Smooth muscle cell (in vitro differentiated cells): ENCODE results near the gene RPS6KA2. TPM values are rescaled to one million over a fixed set of nuclear protein-coding genes. Genes with fewer than 3 reads are reported as not detected.

Experiments used
- DNase-seq: peaks from one replicate; lab custom pipeline; 2025; ENCODE audit not compliant: unreplicated experiment; lab: John Stamatoyannopoulos, UW
- H2AFZ ChIP-seq: fragments of 200-600 bp; sonication (generic); 2 replicates; pipeline ENCODE4 v1.6.0; 2016; ENCODE audit warnings: antibody characterized with exemption, low read depth, mild to moderate bottlenecking
- H3F3A ChIP-seq: fragments of 200-600 bp; sonication (generic); 2 replicates; pipeline ENCODE4 v1.6.0; 2017; ENCODE audit warnings: antibody characterized with exemption, low read depth
- H3K27ac ChIP-seq: fragments of 200-600 bp; sonication (generic); 2 replicates; pipeline ENCODE4 v1.5.1; 2016; ENCODE audit warnings: low read depth, mild to moderate bottlenecking
- H3K27me3 ChIP-seq: fragments of 200-600 bp; sonication (generic); 2 replicates; pipeline ENCODE4 v1.6.1; 2016; ENCODE audit warnings: low read depth, mild to moderate bottlenecking
- H3K36me3 ChIP-seq: fragments of 200-600 bp; sonication (generic); 2 replicates; pipeline ENCODE4 v1.5.1; 2016; ENCODE audit warnings: low read depth
- H3K4me1 ChIP-seq: fragments of 200-600 bp; sonication (generic); 2 replicates; pipeline ENCODE4 v1.5.1; 2016; ENCODE audit warnings: low read depth
- H3K4me2 ChIP-seq: fragments of 200-600 bp; sonication (generic); 2 replicates; pipeline ENCODE4 v1.6.0; 2016; ENCODE audit warnings: mild to moderate bottlenecking
- H3K4me3 ChIP-seq: fragments of 200-600 bp; sonication (generic); 2 replicates; pipeline ENCODE4 v1.5.1; 2016; ENCODE audit warnings: mild to moderate bottlenecking
- H3K79me2 ChIP-seq: fragments of 200-600 bp; sonication (generic); 2 replicates; pipeline ENCODE4 v1.6.0; 2016; ENCODE audit warnings: low read depth, mild to moderate bottlenecking
- H3K9ac ChIP-seq: fragments of 200-600 bp; sonication (generic); 2 replicates; pipeline ENCODE4 v1.6.0; 2016; ENCODE audit warnings: low read depth
- H3K9me3 ChIP-seq: fragments of 200-600 bp; sonication (generic); replicated peaks from 2 replicates; pipeline ENCODE4 v1.5.1; 2016; ENCODE audit warnings: low read depth
- H4K20me1 ChIP-seq: fragments of 200-600 bp; sonication (generic); 2 replicates; pipeline ENCODE4 v1.6.0; 2016; ENCODE audit warnings: low read depth
- CTCF ChIP-seq: fragments of 200-600 bp; sonication (generic); IDR thresholded peaks from 2 replicates; pipeline ENCODE4 v1.5.1; 2017; ENCODE audit warnings: borderline replicate concordance, mild to moderate bottlenecking, antibody characterized with exemption; ENCODE audit not compliant: insufficient read depth, poor library complexity, severe bottlenecking
- WGBS: methylation state at CpG from one replicate; pipeline ENCODE4 v1.1.7; 2016; ENCODE audit warnings: low lambda C conversion rate; 5-methylcytosine and 5-hydroxymethylcytosine counted together
- polyA plus RNA-seq: library from polyadenylated mRNA; unstranded; fragments of >200 nt; fragmentation: Nextera tagmentation; extraction: Ambion mirVana; gene quantifications from 2 replicates; pipeline ENCODE4 v1.2.1, GENCODE V29; 2016
- total RNA-seq: library from RNA; depleted of rRNA; stranded (reverse); fragments of >200 nt; gene quantifications from 2 replicates; pipeline ENCODE4 v1.2.3, GENCODE V29; 2014

Gene RPS6KA2
- total and polyA plus RNA-seq, 2 experiments from 2014 or later: 7.8 to 10.4 TPM

GRCh38 chr6:166496460-166496859 lies 130.6 kb downstream of the RPS6KA2 start:
- H3K9me3 ChIP-seq: no peaks in the 10 kb centered on the region
- no peak overlapping the region for H3K9ac ChIP-seq
- 97% methylated on average over 2 of the region's 2 CpGs for WGBS
- no peak overlapping the region for H2AFZ ChIP-seq
- H3K4me1 ChIP-seq: no peaks in the 10 kb centered on the region
- no peak for DNase-seq
- no peak for TF ChIP-seq CTCF
- no peaks in the 10 kb centered on the region for H3F3A ChIP-seq
- no peaks in the 10 kb centered on the region for H4K20me1 ChIP-seq
- H3K27me3 ChIP-seq: no peaks in the 10 kb centered on the region
- H3K36me3 ChIP-seq: no peaks in the 10 kb centered on the region
- no peaks in the 10 kb centered on the region for H3K79me2 ChIP-seq
- H3K4me2 ChIP-seq: no peak overlapping the region
- H3K27ac ChIP-seq: no peak overlapping the region
- H3K4me3 ChIP-seq: no peak overlapping the region

GRCh38 chr6:166495487-166496314 lies 131.3 kb downstream of the RPS6KA2 start:
- no peaks in the 10 kb centered on the region for H3K9me3 ChIP-seq
- 96% methylated on average over 20 of the region's 20 CpGs for WGBS
- H3K36me3 ChIP-seq: no peaks in the 10 kb centered on the region

GRCh38 chr6:166494757-166495486 lies 132.1 kb downstream of the RPS6KA2 start:
- Histone ChIP-seq H3F3A (no peaks in the 10 kb centered on the region), H3K4me1 (no peaks in the 10 kb centered on the region), H4K20me1 (no peaks in the 10 kb centered on the region), H3K9ac (no peak overlapping the region), H2AFZ (no peak overlapping the region), H3K27ac (no peak overlapping the region), H3K4me3 (no peak overlapping the region), H3K79me2 (no peaks in the 10 kb centered on the region), H3K9me3 (no peaks in the 10 kb centered on the region), H3K36me3 (no peaks in the 10 kb centered on the region), H3K4me2 (no peak overlapping the region), H3K27me3 (no peaks in the 10 kb centered on the region)
- 73% methylated on average over 31 of the region's 31 CpGs for WGBS
- TF ChIP-seq CTCF: no peak
- no peak for DNase-seq

More at GRCh38 chr6:166495487-166496314, 131.3 kb downstream of the RPS6KA2 start:
- Histone ChIP-seq H3K27me3 (no peaks in the 10 kb centered on the region), H3K4me1 (no peaks in the 10 kb centered on the region), H3K79me2 (no peaks in the 10 kb centered on the region), H3K9ac (no peak overlapping the region), H3K4me2 (no peak overlapping the region), H3F3A (no peaks in the 10 kb centered on the region), H3K4me3 (no peak overlapping the region), H2AFZ (no peak overlapping the region), H4K20me1 (no peaks in the 10 kb centered on the region), H3K27ac (no peak overlapping the region)
- no peak for TF ChIP-seq CTCF
- no peak for DNase-seq

- Histone ChIP-seq H3F3A (no peaks in the 10 kb centered on the region), H3K4me3 (no peak overlapping the region), H3K9me3 (no peaks in the 10 kb centered on the region), H3K4me1 (no peaks in the 10 kb centered on the region), H3K27me3 (no peaks in the 10 kb centered on the region), H4K20me1 (no peaks in the 10 kb centered on the region), H3K9ac (no peak overlapping the region), H3K79me2 (no peaks in the 10 kb centered on the region), H2AFZ (no peak overlapping the region), H3K4me2 (no peak overlapping the region), H3K27ac (no peak overlapping the region), H3K36me3 (no peaks in the 10 kb centered on the region)
- no peak for DNase-seq
- no peak for TF ChIP-seq CTCF
- WGBS: 97% methylated on average over 9 of the region's 9 CpGs
Measured at GRCh38 chr6:166494101-166494441, 133.0 kb downstream of the RPS6KA2 start.
